Adrenal gland (tissue), 5 donors: ENCODE measurements around the gene TICRR.

Experiments
- POLR2A ChIP-seq, 2 donors: fragments of 450-650 bp; IDR thresholded peaks; one replicate each; pipeline ENCODE4 v1.6.1; 2017; ENCODE audit warnings: antibody characterized with exemption in 2 of 2, mild to moderate bottlenecking in 2 of 2, moderate library complexity in 1 of 2
- TF ChIP-seq, protein P1 (sequence below), 6 experiments: fragments of 450-650 bp in 4 of 6; fragments of 200-600 bp in 2 of 6; sonication (generic) in 1 of 6; IDR thresholded peaks; 1 replicate in 5 of 6; 2 replicates in 1 of 6; pipeline versions ENCODE4 v1.5.1 to v1.8.0; 2016 to 2021; ENCODE audit warnings: antibody characterized with exemption in 6 of 6, mild to moderate bottlenecking in 2 of 6, moderate library complexity in 1 of 6
- donor health status: DM: no; HTN: no; CAD: no.

DNA sequence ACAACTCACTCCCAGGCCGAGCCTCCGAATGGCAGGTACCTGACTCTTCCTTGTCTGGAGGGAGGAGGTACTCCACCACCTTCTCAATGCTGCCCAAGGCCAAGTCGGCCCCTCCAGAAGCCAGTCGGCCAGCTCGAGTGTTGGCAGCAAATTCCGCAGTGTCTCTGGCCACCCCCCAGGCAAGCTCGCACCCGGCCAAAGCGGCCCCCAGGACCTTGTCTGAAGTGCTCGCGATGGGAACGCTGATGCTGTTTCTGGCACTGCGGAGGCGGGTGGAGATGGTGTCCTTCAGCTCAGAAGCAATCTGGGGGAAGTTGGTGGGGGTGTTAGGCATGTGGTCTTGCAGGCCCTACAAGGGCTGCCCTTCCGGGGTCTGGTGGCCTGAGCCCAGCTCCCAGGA is 94.7 kb downstream of the TICRR start:
- TF ChIP-seq POLR2A (IDR thresholded peaks at IDR 0.05), result no peak
- TF ChIP-seq, protein P1, sequence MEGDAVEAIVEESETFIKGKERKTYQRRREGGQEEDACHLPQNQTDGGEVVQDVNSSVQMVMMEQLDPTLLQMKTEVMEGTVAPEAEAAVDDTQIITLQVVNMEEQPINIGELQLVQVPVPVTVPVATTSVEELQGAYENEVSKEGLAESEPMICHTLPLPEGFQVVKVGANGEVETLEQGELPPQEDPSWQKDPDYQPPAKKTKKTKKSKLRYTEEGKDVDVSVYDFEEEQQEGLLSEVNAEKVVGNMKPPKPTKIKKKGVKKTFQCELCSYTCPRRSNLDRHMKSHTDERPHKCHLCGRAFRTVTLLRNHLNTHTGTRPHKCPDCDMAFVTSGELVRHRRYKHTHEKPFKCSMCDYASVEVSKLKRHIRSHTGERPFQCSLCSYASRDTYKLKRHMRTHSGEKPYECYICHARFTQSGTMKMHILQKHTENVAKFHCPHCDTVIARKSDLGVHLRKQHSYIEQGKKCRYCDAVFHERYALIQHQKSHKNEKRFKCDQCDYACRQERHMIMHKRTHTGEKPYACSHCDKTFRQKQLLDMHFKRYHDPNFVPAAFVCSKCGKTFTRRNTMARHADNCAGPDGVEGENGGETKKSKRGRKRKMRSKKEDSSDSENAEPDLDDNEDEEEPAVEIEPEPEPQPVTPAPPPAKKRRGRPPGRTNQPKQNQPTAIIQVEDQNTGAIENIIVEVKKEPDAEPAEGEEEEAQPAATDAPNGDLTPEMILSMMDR (IDR thresholded peaks at IDR 0.05), result no peak
